SK-N-SH treated with all-trans-retinoic acid at 6 μM for 48 hours (cell line): Measurements from ENCODE around the gene DEFB131B.

Experiments
- ATAC-seq: fragments of 200-7000 bp; cut with Tn5 transposase; 3 replicates; pipeline ENCODE4 v1.9.1; 2020; ENCODE audit warnings: mild to moderate bottlenecking, moderate library complexity
- CSDC2 ChIP-seq: fragments of 250-450 bp; sonication (Bioruptor Pico); IDR thresholded peaks from 2 replicates; pipeline ENCODE4 v1.5.0; 2020; ENCODE audit warnings: mild to moderate bottlenecking, moderate library complexity
- ESRRG ChIP-seq: fragments of 250-450 bp; sonication (Bioruptor Pico); IDR thresholded peaks from 2 replicates; pipeline ENCODE4 v1.6.1; 2021; ENCODE audit warnings: mild to moderate bottlenecking
- GLIS3 ChIP-seq: fragments of 250-450 bp; sonication (Bioruptor Pico); IDR thresholded peaks from 2 replicates; pipeline ENCODE4 v1.5.0; 2020; ENCODE audit warnings: mild to moderate bottlenecking, moderate library complexity
- ISL1 ChIP-seq: fragments of 250-450 bp; sonication (Bioruptor Pico); IDR thresholded peaks from 2 replicates; pipeline ENCODE4 v2.1.2; 2022; ENCODE audit warnings: mild to moderate bottlenecking, moderate library complexity
- OSR1 ChIP-seq: fragments of 250-450 bp; sonication (Bioruptor Pico); IDR thresholded peaks from 2 replicates; pipeline ENCODE4 v1.8.0; 2022; ENCODE audit warnings: moderate library complexity, mild to moderate bottlenecking, inconsistent platforms
- PPARA ChIP-seq: fragments of 250-450 bp; sonication (Bioruptor Pico); IDR thresholded peaks from 2 replicates; pipeline ENCODE4 v1.5.0; 2020; ENCODE audit warnings: mild to moderate bottlenecking, borderline replicate concordance
- RARB ChIP-seq: fragments of 250-450 bp; sonication (Bioruptor Pico); IDR thresholded peaks from 2 replicates; pipeline ENCODE4 v1.8.0; 2021; ENCODE audit warnings: mild to moderate bottlenecking, moderate library complexity
- SNAI2 ChIP-seq: fragments of 250-450 bp; sonication (Bioruptor Pico); IDR thresholded peaks from 2 replicates; pipeline ENCODE4 v1.5.0; 2020; ENCODE audit warnings: mild to moderate bottlenecking, moderate library complexity
- TOX ChIP-seq: fragments of 250-450 bp; sonication (Bioruptor Pico); IDR thresholded peaks from 2 replicates; pipeline ENCODE4 v1.8.0; 2021; ENCODE audit warnings: mild to moderate bottlenecking, moderate library complexity, borderline replicate concordance
- ZC3H10 ChIP-seq: fragments of 250-450 bp; sonication (Bioruptor Pico); IDR thresholded peaks from 2 replicates; pipeline ENCODE4 v1.5.1; 2021; ENCODE audit warnings: mild to moderate bottlenecking, moderate library complexity
- ZFP3 ChIP-seq: fragments of 250-450 bp; sonication (Bioruptor Pico); IDR thresholded peaks from 2 replicates; pipeline ENCODE4 v1.5.0; 2020; ENCODE audit warnings: mild to moderate bottlenecking, moderate library complexity
- ZFP30 ChIP-seq: fragments of 450-650 bp; formaldehyde crosslinking; IDR thresholded peaks from 2 replicates; pipeline ENCODE4 v1.5.0; 2022; ENCODE audit warnings: mild to moderate bottlenecking, moderate library complexity
- ZNF8 ChIP-seq: fragments of 450-650 bp; formaldehyde crosslinking; IDR thresholded peaks from 2 replicates; pipeline ENCODE4 v1.5.0; 2020; ENCODE audit warnings: mild to moderate bottlenecking, moderate library complexity
- TF ChIP-seq, protein P1 (sequence below): fragments of 250-450 bp; sonication (Bioruptor Pico); IDR thresholded peaks from 2 replicates; pipeline ENCODE4 v1.8.0; 2021; ENCODE audit warnings: low read depth, mild to moderate bottlenecking, moderate library complexity, borderline replicate concordance
- TF ChIP-seq, protein P2 (sequence below): fragments of 250-450 bp; sonication (Bioruptor Pico); IDR thresholded peaks from 2 replicates; pipeline ENCODE4 v1.8.0; 2020; ENCODE audit warnings: mild to moderate bottlenecking, moderate library complexity, borderline replicate concordance
- TF ChIP-seq, protein P3 (sequence below): fragments of 250-450 bp; sonication (Bioruptor Pico); IDR thresholded peaks from 2 replicates; pipeline ENCODE4 v1.5.1; 2021; ENCODE audit warnings: mild to moderate bottlenecking, moderate library complexity
- TF ChIP-seq, protein P4 (sequence below): fragments of 250-450 bp; sonication (Bioruptor Pico); IDR thresholded peaks from 2 replicates; pipeline ENCODE4 v1.5.0; 2020; ENCODE audit warnings: mild to moderate bottlenecking, moderate library complexity

DEFB131B gene

DNA sequence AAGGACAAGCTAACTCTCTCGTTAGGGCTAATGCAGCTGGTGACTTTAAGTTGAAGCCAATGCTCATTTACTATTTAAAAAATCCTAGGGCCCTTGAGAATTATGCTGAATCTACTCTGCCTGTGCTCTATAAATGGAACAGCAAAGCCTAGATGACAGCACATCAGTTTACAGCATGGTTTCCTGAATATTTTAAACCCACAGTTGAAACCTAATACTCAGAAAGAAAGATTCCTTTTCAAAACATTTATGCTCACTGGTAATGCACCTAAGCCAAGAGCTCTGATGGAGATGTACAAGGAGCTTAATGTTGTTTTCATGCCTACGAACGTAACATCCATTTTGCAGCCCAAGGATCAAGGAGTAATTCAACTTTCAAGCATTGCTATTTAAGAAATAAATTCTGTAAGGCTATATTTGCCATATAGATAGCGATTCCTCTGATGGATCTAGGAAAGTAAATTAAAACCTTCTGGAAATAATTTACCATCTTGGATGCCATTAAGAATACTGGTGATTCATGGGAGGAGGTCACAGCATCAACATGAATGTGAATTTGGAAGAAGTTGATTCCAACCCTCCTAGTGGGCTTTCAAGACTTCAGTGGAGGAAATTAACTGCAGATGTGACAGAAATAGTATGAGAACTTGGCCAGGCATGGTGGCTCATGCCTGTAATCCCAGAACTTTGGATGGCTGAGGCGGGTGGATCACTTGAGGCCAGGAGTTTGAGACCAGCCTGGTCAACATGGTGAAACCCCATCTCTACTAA lies 35.7 kb downstream of the DEFB131B start:
- peak; percentile 95 for ATAC-seq
- TF ChIP-seq, protein P1, sequence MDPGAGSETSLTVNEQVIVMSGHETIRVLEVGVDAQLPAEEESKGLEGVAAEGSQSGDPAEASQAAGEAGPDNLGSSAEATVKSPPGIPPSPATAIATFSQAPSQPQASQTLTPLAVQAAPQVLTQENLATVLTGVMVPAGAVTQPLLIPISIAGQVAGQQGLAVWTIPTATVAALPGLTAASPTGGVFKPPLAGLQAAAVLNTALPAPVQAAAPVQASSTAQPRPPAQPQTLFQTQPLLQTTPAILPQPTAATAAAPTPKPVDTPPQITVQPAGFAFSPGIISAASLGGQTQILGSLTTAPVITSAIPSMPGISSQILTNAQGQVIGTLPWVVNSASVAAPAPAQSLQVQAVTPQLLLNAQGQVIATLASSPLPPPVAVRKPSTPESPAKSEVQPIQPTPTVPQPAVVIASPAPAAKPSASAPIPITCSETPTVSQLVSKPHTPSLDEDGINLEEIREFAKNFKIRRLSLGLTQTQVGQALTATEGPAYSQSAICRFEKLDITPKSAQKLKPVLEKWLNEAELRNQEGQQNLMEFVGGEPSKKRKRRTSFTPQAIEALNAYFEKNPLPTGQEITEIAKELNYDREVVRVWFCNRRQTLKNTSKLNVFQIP (CRISPR knock-in tag), result no peak
- TF ChIP-seq, protein P2, sequence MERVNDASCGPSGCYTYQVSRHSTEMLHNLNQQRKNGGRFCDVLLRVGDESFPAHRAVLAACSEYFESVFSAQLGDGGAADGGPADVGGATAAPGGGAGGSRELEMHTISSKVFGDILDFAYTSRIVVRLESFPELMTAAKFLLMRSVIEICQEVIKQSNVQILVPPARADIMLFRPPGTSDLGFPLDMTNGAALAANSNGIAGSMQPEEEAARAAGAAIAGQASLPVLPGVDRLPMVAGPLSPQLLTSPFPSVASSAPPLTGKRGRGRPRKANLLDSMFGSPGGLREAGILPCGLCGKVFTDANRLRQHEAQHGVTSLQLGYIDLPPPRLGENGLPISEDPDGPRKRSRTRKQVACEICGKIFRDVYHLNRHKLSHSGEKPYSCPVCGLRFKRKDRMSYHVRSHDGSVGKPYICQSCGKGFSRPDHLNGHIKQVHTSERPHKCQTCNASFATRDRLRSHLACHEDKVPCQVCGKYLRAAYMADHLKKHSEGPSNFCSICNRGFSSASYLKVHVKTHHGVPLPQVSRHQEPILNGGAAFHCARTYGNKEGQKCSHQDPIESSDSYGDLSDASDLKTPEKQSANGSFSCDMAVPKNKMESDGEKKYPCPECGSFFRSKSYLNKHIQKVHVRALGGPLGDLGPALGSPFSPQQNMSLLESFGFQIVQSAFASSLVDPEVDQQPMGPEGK (CRISPR knock-in tag), result no peak
- TF ChIP-seq GLIS3 (CRISPR knock-in tag) (no peak), ZFP3 (CRISPR knock-in tag) (no peak)
- TF ChIP-seq, protein P3, sequence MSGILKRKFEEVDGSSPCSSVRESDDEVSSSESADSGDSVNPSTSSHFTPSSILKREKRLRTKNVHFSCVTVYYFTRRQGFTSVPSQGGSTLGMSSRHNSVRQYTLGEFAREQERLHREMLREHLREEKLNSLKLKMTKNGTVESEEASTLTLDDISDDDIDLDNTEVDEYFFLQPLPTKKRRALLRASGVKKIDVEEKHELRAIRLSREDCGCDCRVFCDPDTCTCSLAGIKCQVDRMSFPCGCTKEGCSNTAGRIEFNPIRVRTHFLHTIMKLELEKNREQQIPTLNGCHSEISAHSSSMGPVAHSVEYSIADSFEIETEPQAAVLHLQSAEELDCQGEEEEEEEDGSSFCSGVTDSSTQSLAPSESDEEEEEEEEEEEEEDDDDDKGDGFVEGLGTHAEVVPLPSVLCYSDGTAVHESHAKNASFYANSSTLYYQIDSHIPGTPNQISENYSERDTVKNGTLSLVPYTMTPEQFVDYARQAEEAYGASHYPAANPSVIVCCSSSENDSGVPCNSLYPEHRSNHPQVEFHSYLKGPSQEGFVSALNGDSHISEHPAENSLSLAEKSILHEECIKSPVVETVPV, result no peak

DNA sequence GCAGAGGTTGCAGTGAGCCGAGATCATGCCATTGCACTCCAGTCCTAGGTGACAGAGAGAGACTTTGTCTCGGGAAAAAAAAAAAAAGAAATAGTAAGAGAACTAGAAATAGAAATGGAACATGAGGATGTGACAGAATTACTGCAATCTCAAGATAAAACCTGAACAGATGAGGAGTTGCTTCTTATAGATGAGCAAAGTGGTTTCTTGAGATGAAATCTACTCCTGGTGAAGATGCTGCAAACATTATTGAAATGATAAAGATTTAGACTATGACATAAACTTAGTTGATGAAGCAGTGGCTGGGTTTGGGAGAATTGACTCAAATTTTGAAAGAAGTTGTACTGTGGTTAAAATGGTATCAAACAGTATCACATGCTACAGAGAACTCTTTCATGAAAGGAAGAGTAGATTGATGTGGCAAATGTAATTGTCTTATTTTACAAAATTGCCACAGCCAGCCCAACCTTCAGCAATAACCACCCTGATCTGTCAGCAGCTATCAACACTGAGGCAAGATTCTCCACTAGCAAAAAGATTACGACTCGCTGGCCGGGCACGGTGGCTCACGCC lies 36.5 kb downstream of the DEFB131B start:
- TF ChIP-seq CSDC2 (CRISPR knock-in tag) (no peak), ESRRG (no peak), PPARA (CRISPR knock-in tag) (no peak), TOX (CRISPR knock-in tag) (no peak), ZC3H10 (no peak), RARB (CRISPR knock-in tag) (no peak), SNAI2 (CRISPR knock-in tag) (no peak), ZNF8 (CRISPR knock-in tag) (no peak), ISL1 (CRISPR knock-in tag) (no peak), OSR1 (CRISPR knock-in tag) (no peak), ZFP30 (no peak)
- TF ChIP-seq, protein P4, sequence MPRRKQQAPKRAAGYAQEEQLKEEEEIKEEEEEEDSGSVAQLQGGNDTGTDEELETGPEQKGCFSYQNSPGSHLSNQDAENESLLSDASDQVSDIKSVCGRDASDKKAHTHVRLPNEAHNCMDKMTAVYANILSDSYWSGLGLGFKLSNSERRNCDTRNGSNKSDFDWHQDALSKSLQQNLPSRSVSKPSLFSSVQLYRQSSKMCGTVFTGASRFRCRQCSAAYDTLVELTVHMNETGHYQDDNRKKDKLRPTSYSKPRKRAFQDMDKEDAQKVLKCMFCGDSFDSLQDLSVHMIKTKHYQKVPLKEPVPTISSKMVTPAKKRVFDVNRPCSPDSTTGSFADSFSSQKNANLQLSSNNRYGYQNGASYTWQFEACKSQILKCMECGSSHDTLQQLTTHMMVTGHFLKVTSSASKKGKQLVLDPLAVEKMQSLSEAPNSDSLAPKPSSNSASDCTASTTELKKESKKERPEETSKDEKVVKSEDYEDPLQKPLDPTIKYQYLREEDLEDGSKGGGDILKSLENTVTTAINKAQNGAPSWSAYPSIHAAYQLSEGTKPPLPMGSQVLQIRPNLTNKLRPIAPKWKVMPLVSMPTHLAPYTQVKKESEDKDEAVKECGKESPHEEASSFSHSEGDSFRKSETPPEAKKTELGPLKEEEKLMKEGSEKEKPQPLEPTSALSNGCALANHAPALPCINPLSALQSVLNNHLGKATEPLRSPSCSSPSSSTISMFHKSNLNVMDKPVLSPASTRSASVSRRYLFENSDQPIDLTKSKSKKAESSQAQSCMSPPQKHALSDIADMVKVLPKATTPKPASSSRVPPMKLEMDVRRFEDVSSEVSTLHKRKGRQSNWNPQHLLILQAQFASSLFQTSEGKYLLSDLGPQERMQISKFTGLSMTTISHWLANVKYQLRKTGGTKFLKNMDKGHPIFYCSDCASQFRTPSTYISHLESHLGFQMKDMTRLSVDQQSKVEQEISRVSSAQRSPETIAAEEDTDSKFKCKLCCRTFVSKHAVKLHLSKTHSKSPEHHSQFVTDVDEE, result no peak
- TF ChIP-seq, protein P1 (CRISPR knock-in tag), result no peak

DNA sequence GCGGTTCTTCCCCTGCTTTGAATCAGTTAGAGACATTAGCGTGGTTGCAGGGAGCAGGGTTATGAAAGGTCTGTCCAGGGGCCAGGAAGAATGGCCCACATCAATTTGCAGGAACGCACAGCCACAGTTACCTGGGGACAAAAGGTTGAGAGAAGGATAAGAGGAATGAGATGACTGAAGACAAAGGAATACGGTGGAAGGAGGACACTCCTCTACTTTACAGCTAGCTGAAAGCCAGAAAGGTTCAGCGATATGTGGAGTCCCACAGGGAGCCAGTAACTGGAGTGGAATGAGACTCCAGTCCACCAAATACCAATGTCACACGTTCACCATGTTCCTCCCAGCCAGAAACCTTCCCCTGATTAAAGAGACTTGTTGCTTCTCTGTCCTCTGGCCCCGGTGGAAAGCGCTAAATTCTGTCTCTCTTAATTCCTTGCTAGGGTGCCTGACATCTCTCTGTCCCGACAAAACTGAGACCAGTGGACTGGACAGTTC lies 39.4 kb downstream of the DEFB131B start:
- no peak for ATAC-seq
- TF ChIP-seq ZNF8 (CRISPR knock-in tag), result no peak
- TF ChIP-seq CSDC2 (CRISPR knock-in tag), result no peak

More for the DNA sequence above, 36.5 kb downstream of the DEFB131B start:
- ATAC-seq, result no peak
